T-helper 2 cell treated with Interferon-gamma antibody and Interleukin-4, amounts not matched to agents 100 ng/mL and 5 ng/mL, for 36 hours (primary cell): ENCODE measurements around the gene PTGFRN. TPM values are rescaled to one million over a fixed set of nuclear protein-coding genes. Genes with fewer than 3 reads are reported as not detected.
"Not testable (repeated sequence)": the region's sequence is repeated elsewhere in the genome, so short reads cannot be mapped to it uniquely, and the experiment has no call there.

Experiments used
- intact Hi-C: fragments of 100-400 bp; cut with micrococcal nuclease; formaldehyde crosslinking; loops from one replicate; pipeline ENCODE4 v1.15.1; 2023
- total RNA-seq: library from RNA; stranded (reverse); gene quantifications from 2 replicates; pipeline ENCODE4 v1.2.3, GENCODE V29; 2022

The PTGFRN gene
- total RNA-seq, 1 donor from 2014 or later = 4.3 TPM

DNA sequence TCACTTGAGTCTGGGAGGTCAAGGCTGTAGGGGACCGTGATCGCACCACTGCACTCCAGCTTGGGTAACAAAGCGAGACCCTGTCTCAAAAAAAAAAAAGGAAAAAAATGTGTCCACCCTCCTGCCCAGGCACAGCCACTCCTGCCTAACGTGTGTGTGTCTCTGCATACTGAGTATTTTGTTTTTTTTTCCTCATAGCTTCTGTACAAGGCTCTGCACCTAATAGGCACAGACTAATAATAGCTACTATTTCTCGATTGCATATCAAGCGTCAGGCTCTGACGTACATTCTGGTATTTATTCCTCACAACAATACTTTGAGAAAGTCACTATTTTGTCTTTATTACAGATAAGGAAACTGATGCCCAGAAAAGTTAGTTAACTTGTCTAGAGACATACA lies 5.0 kb downstream of the PTGFRN start:
- intact Hi-C loops = no loop called here

DNA sequence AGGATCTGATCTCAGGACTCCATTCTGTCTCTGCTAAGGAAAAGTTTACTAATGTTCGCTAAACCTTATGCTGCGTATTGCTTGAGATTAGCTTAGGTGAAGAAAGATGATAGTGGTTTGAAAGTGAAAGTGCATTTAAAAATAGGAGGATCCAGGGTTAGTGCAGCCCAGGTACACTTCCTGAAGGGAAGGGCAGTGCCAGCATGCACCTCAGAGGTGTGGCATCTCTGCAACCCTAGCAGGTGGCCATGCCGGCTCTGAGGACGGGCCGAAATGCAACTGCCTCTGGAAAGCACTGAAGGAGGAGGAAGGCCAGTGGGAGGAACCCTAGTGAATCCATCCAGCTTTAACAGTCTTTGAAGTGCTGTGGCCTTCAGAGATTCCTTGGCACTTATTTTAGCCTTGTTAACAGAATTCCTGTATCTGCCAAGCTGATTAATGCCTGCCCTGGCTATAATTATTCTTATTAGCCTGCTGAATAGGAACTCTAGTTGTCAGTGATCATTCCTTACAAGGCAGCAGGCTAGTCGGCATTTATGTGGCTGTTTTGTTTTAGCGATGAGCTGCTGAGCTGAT lies 5.5 kb downstream of the PTGFRN start:
- intact Hi-C loops = no loop called here

GRCh38 chr1:116916002-116916401 lies 6.3 kb downstream of the PTGFRN start:
- intact Hi-C loops = no loop called here

- intact Hi-C loops = no loop called here
Observed at GRCh38 chr1:116916533-116917445, 7.1 kb downstream of the PTGFRN start.

DNA sequence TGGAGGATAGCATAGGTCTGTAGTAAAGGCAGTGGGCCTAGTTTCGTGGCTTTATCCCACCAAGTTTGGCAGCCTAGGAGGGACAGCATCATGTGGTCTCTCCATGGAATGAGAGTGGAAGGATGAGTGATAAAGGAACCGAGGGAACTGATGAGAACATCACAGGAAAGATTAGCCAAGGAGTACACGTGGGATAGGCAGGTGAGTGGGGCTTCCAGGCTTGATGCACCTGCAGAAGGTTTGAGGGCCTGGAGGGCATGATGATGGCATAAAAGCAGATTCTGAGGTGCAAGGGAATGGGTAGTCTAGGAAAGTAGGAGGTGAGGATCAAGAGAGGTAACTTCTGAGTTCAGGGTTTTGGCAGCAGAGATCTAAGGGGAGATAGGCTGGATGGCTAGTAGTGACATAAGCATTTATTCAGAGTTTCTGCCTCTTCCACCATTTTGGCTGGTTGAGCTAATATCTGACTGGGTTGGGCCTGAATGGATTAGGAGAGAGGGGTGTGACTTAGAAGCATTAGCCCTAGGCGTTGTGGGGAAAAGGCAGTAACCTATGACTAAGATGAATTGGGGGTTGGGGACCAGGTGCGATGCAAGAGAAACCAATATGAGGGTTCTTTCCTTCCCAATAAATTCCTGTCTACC lies 9.1 kb downstream of the PTGFRN start:
- intact Hi-C loops = no loop called here

GRCh38 chr1:116919802-116920201 lies 10.1 kb downstream of the PTGFRN start:
- intact Hi-C loops = no loop called here

DNA sequence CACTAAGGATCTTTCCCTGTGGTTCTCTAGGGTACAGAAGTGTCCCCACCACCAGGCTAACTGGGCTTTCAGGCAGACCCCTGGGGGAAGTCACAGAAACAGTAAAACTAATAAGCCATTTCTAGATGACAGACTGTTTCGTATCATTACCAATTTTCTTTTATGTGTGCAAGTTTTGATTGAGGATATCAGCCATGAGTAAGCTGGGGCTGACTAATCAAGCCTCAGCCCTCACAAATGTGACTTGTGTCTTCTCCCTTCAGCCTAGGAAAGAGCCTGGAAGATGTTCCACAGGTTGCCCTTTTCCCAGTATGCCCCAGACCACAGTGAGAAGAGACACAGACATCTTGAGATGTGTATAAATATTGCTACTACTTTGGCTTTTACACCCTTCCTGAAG lies 10.5 kb downstream of the PTGFRN start:
- intact Hi-C loops = no loop called here

DNA sequence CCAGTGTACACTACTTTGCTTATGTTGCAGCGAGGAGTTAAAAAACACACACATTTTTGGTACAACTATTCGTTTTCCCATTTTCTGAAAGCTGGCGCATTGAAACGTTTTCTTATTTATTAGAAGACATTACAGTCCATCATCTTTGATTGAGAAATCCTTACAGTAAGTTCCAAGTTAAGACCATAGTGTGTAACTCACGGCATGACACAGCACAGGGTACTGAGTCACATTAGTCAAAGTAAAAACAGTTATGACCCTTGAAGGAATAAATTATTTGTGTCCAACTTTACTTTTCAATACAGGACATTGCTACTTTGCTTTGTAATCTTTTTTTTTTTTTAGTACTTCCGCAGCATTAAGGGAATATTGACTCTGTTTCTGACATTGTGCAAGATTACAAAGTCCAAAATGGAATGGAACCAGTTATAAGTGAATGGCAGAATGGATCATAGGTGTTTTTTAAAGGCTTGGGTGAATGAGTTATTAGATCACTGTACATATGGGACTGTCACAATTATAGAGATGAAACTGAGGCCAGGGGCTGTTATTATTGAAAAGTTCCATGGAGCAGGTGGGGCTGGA lies 11.7 kb downstream of the PTGFRN start:
- intact Hi-C loops = no loop called here

GRCh38 chr1:116921937-116922336 lies 12.2 kb downstream of the PTGFRN start:
- intact Hi-C loops = no loop called here

DNA sequence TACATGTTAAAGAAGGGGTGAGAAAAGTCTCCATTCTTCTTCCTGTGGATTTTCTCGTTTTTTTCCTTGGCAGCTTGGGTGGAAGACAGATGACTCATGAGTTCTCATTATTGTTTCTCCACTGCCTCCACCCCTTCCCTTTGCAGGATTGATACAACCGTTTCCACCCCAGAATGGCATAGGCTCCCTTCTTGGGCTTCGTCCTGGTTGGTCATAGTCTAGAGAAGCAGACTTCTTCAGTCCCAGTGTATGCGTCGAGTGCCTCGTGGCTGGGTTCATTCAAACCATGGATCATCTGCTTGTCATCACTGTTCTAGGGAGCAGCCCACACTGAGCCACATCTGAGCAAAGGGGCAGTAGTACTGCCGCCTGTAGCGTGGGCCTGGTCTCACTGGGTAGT lies 13.7 kb downstream of the PTGFRN start:
- intact Hi-C loops = no loop called here

GRCh38 chr1:116927049-116927798 lies 17.5 kb downstream of the PTGFRN start:
- intact Hi-C loops = no loop called here

DNA sequence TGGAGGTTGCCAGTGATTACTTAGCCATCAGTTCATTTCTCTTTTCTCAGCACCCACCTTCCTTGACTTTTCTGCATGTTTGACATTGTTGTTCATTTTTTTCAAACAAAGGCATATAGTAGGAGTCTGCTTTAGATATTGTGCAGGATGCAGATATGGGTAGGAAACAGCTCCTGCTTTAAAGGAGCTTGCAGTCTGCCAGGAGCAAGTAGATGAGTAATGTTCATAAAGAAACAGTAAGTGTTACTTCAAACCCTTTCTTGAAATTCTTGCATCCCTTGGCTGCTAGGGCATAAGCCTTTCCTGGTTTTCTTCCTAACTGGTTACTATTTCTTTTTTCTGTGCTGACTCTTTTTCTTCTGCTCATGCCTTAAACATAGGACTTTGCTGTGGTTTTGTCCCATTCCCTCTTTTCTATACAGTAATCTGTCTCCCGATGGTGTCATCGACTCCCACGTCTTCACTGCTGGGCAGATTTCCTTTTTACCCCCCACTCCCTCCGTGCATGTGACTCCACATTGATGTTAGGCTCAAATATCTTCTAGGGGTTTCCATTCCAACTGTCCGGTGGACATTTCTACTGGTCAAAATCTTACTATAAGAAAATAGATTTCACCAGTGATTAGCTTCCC lies 20.4 kb downstream of the PTGFRN start:
- intact Hi-C loops = loop anchor here (5.0 kb wide), 1 partner anchor 103 kb away; no protein-coding TSS in a partner anchor

DNA sequence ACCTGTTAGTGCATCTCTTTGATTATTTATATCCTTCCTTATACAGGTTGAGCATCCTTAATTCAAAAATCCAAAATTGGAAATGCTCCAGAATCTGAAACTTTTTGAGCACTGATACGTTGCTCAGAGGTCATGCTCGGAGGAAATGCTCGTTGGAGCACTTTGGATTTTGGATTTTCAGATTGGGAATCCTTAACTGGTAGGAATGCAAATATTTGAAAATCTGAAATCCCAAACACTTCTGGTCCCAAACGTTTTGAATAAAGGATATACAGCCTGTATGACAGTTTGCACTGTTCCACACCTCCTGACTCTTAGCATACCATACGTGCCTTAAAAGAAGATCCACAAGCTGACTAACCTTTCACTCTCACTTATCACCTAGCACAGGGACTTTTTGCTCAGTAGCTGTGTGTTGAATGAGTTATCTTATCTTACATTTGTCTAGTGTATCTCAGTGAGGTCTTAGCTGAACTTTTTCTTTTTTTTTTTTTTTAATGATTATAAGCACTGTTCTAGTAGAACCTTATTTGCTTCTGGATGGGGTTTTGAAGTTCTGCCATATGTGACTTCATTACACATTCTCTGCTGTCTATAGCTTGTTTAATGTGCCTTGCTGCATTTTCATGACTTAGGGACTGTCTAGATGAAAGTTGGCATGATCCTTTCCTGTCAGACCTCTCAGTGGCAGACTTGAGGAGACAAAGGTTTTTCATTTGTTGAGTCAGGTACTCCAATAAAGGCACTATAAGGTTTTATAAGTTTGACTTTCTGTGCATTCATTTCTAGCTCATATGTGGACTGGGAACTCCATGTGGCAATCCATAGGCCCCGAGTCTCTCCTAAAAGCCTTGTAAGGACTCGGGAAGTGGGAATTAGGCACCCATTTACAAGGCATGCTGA lies 21.6 kb downstream of the PTGFRN start:
- intact Hi-C loops = loop anchor here (5.0 kb wide), 1 partner anchor 104 kb away; no protein-coding TSS in a partner anchor

GRCh38 chr1:116933606-116934515 lies 24.1 kb downstream of the PTGFRN start:
- intact Hi-C loops = loop anchor here (1.0 to 5.0 kb wide), 6 partner anchors 23 to 197 kb away; no protein-coding TSS in a partner anchor

DNA sequence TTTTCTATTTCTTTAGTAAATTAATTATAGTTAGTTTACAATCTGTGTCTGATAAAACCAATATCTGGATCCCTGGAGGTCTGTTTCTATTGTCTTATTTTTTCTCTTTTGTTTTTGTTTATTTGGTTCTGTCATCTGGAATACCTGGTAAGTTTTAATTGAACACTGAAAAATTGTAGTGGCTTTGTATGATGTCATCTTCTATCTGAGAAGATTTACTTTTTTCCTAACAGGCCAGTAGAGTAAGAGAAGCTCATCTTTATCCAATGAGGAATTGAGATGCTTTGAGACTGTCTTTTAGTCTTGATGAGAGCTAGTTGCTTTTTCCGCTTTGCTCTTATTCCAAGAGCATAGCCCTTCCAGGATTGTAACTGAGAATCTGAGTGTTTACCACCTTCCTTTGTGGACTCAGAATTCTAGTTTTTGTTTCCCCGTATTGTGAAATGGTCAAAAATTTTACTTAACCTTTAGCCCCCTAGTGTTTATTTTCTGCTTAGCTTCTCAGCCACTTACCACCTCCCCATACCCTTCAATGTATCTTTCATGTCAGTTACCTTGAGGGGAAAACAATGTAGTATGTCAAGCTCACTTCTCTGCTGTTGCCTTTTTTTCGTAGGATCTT lies 25.0 kb downstream of the PTGFRN start:
- intact Hi-C loops = loop anchor here (1.0 to 5.0 kb wide), 2 partner anchors 107 to 210 kb away; no protein-coding TSS in a partner anchor

DNA sequence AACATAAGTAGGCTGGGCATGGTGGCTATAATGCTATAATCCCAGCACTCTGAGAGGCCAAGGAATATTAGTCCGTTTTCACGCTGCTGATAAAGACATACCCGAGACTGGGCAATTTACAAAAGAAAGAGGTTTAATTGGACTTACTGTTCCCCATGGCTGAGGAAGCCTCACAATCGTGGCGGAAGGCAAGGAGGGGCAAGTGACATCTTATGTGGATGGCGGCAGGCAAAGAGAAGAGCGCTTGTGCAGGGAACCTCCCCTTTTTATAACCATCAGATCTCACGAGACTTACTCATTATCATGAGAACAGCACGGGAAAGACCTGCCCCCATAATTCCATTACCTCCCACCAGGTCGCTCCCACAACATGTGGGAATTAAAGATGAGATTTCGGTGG lies 28.5 kb downstream of the PTGFRN start:
- intact Hi-C loops = no loop called here

DNA sequence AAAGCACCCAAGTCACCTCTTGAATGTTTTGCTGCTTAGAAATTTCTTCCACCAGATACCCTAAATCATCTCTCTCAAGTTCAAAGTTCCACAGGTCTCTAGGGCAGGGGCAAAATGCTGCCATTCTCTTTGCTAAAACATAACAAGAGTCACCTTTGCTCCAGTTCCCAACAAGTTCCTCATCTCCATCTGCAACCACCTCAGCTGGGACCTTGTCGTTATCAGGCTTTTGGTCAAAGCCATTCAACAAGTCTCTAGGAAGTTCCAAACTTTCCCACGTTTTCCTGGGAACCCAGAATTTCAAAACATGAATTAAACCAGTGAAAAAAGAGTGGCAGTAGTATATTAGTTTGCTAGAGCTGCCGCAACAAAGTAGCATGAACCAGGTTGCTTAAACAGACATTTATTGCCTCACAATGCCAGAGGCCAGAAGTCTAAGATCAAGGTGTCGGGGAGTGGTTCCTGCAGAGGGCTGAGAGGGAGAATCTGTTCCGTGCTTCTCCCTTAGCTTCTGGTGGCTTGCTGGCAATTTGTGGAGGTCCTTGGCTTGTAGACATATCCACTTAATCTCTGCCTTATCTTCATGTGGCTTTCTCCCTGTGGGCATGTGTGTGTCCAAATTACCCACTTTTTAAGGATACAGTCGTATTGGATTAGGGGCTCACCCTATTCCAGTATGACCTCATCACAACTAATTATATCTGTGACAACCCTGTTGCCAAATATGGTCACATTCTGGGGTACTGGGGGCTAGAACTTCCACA lies 30.2 kb downstream of the PTGFRN start:
- intact Hi-C loops = not testable (repeated sequence)
